DND-41 (cell line): Measurements from ENCODE around the gene BCL11A.

ENCODE experiments used
- CTCF ChIP-seq: IDR thresholded peaks from 2 replicates; pipeline ENCODE4 v1.5.1; 2012; ENCODE audit warnings: borderline replicate concordance, low read length, moderate library complexity, mild to moderate bottlenecking; ENCODE audit not compliant: poor library complexity, severe bottlenecking; ENCODE audit errors: extremely low read depth
- EZH2 ChIP-seq: IDR thresholded peaks from 3 replicates; pipeline ENCODE4 v1.6.1; 2012; ENCODE audit warnings: borderline replicate concordance, low read depth, mild to moderate bottlenecking, moderate library complexity, low read length, inconsistent platforms; ENCODE audit not compliant: severe bottlenecking

DNA sequence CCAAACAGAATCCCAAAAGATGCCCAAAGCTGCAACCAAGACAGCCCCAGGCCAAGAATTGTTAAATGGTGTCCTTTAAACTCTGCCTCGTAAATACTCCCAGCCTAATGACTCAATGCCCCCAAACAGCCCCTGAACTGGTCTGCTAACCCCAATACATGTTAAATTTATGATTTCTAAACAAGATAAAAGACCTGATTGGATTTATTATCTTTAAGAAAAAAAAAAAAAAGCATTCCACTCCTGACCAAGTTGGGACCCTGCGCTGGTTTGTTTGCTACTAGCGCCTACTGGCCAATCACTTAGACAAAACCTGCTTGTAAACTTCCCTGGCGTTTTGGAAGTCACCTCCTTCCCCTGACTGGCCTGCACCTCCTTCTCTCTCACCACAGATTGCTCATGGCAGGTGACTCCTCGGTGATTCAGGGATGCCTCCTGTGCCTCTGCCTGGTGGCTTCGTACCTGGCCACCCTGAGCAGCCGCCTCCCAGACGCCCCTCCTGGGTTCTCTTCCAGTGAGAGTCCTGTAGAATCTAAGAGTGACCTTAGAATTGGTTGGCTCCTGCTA, 121.3 kb downstream of the BCL11A start:
- TF ChIP-seq CTCF (no peak), EZH2 (no peak)
